HG03095 (cell line): Measurements from ENCODE around the gene NTN3.

Experiments used
- ATAC-seq: cut with Tn5 transposase; IDR thresholded peaks from one replicate; pipeline ENCODE4 v1.9.1; 2021; ENCODE audit warnings: moderate library complexity; ENCODE audit not compliant: unreplicated experiment

NTN3 gene

DNA sequence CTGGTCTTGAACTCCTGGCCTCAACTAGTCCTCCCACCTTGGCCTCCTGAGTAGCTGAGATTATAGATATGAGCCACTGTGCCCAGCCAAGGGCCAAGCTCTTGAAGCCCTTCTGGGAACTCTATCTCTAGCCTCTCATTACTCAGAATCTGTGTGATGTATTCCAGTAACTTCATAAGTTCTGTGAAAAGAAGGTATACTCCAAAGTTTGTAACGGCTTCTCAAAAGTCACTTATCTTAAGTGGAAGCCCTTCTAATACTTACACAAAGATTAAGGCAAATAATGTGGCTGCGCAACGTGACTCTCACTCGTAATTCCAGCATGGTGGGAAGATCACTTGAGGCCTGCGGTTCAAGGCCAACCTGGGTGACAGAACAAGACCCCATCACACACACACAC, 23.5 kb downstream of the NTN3 start:
- ATAC-seq: no peak

DNA sequence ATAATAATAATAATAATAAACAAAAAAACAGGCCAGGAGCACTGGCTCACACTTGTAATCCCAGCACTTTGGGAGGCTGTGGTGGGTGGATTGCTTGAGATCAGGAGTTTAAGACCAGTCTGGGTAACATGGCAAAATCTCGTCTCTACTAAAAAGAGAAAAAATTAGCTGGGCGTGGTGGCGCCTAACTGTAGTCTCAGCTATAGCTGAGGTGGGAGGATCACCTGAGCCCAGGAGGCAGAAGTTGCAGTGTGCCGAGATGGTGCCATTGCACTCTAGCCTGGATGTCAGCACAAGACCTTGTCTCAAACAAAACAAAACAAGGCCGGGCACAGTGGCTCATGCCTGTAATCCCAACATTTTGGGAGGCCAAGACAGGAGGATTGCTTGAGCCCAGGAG, 23.9 kb downstream of the NTN3 start:
- ATAC-seq: no peak

GRCh38 chr16:2496223-2497115, 25.4 kb downstream of the NTN3 start:
- no peak for ATAC-seq

DNA sequence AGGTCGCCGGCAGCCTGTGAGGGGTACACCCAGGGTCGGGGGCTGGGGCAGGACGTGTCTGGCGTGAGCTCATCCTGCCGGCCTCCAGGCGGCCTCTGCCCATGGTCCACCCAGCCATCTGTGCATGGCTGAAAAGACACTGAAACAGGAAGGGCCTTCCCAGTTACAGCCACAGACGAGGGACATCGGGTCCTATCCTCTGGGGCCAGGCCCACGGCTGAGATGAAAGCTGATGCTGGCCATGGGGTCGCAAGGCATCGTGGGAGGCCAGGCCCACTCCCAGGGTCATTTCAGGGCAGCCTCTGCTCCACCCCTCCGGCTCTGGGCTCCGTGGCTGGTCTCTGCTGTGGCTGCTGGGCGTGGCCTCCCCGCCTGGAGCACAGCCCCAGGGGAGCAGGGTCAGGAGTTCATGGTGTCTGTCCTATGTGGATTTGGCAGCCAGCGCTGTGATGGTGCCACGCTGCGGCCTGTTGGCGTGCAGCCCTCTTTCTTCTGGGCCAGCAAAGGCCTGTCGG, 26.1 kb downstream of the NTN3 start:
- ATAC-seq: no peak

- no peak for ATAC-seq
Measured at GRCh38 chr16:2497695-2498484, 26.8 kb downstream of the NTN3 start.

DNA sequence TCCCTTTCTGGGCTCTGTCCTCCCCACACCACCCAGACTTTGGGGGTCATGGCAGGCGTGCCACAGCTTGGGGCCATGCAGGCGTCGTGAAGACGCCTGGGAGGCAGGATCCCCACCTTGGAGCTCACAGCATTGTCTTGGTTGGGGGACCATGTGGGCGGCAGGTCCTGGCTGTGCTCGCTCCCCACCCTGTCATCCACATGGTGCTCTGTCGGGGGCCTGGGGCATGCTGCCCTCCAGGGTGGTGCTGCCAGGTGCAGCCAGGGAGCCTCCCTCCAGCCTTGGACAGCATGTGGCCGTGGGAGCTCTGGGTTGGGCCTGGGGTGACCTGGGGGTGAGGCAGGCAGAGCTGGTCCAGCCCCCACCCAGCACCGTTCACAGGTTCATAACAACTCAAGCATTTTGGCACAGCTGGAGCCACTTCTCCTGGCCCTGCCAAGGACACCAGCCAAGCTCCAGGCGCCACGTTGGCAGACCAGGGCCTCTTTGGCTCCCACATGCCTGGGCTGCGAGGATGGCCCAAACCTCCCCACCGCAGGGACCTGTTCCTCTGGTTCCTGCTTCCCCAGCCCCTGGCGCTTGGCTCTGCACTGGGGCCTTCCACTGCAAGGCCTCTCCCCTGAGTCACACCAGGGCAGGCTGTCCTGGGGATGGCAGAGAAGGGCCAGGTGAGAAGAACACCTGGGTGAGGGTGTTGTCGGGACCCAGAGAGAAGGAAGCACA, 27.6 kb downstream of the NTN3 start:
- no peak for ATAC-seq

GRCh38 chr16:2499454-2499853, 28.4 kb downstream of the NTN3 start:
- no peak for ATAC-seq

- no peak for ATAC-seq
Measured at GRCh38 chr16:2499890-2500429, 28.9 kb downstream of the NTN3 start.

- no peak for ATAC-seq
Measured at GRCh38 chr16:2500430-2500917, 29.4 kb downstream of the NTN3 start.

- no peak for ATAC-seq
Measured at GRCh38 chr16:2500918-2501750, 30.0 kb downstream of the NTN3 start.

DNA sequence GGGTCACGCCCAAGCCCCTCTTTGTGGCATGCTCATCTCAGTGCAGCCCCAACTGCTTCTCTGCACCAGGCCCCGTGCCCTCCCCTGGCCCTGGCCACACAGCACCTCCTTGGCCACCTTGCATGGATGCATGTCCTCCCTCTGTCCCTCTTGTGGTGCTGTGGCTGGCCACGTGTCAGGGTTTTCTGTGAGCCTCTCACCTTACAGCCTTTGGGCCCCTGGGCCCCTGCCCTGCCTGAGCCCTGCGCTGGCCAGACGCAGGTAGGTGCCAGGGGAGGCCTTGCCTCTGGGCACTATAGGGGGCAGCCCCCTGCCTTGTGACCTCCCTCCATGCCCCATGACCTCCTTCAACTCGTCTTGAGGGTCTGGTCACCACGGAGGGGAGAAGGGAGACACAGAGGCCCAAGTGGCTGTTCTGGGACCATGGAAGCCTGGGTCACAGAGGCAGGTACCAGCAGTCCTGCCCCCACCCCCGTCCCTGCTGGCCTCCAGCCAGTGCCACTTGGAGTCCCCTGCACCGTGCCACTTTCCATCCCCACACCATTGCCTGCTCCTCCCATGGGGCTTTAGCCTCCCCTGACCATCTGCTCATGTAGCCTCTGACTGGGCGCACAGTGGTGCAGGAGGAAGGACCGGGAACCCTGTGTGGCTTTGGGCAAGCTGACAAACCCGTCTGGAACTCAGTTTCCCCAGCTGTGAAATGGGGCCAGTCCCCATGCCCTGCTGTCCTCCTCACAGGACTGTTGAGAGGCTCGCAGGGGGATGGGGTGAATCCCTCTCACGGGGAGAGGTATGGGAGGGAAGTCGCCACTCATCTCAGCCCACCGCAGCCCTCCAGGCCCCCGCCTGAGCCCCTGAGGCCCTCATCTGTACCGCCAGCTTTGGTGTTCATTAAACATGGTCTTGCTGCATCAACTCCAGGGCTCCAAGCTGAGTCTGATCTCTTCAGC, 31.1 kb downstream of the NTN3 start:
- ATAC-seq: no peak

DNA sequence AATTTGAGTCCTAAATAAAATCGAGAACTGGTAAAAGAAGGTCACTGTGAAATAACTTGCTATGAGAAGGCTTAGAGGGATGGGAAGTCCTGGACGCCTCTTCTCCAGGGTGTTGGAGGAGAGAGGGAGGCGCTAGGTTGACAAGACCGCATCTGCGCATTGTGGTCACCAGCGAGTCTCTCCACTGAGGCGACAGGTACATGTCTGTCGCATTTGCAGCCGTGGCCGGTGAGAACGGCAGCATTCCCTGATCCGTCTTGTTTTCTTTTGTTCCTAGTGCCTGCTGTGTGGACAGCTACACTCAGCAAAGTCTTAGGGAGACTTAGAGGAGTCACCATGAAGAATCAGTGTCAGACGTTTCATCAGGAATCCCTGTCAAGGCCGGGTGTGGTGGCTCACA, 34.6 kb downstream of the NTN3 start:
- ATAC-seq: no peak

GRCh38 chr16:2507052-2507659, 36.1 kb downstream of the NTN3 start:
- peak; percentile 45 for ATAC-seq

DNA sequence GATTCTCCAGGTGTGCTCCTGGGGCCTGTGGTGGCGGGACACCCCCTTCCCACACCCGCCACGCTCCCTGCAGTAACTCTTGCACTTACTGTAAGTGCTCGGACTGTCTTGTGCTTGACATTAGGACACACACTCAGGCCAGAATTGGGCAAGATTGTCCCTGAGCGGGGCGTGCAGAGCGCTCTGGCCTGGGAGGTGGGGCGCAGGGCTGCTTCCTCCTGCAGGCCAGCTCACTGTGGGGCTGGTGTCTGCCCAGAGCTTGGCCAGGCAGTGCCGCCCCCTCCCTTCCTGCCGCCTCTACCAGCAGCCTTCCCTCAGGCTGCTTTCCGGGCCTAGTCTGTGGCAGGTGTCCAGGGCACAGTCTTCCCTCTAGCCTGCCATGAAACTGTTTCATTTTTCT, 36.6 kb downstream of the NTN3 start:
- ATAC-seq: peak; percentile 19

DNA sequence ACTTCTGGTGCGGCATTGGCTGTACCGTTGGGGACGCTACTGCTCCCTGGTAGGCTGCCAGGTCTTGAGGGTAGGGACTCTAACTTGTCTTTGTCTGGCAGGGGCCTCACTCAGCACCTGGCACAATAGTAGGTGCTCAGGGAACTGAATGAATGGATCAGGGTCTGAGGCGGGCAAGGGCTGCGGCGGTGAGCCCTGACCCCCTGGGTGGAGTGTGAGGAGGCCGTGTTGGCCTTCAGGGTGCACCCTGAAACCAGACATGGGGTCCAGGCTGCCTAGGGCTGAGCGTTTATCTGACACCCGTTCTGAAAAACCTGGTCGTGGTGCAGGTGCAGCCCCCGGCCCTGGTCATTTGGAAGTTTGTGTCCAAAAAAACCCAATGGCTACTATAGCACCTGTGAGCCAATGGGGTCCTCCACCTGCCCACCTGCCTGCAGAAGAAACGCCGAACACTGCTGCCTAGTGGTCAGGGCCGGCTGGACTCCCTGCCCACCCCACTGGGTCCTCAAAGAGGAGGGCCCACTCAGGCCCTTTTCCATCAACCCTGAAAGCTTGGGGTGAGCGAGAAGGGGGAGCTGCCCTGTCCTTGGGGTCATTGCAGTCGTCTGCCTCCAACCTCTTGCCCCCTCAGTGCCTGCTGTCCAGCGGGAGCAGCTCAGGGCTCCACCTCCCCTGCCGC, 37.8 kb downstream of the NTN3 start:
- ATAC-seq: no peak

DNA sequence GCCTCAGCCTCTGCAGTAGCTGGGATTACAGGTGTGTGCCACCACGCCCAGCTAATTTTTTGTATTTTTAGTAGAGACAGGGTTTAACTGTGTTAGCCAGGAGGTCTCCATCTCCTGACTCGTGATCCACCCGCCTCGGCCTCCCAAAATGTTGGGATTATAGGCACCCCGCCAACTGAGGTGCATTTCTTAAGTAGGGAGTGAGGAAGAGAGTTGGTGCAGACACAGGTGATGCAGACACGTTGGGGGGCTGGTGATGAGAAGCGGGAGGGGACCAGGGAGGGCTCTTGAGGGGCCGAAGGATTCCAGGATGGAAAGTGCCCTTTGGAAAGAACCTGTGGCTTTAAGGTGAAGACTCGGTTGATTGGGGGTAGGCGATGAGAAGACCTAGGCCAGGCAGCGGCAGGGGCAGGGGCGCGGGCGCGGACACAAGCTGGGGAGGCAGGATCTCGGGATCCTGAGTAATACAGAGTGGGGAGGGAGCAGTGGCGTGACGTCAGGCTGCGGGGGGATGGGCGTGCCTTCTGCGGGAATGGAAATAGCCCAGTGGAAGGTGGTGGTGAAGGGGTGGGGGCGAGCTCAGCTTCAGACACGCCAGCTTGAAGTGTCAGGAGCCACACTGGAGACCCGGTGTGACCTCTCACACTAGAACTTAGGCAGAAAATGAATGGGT, 40.2 kb downstream of the NTN3 start:
- no peak for ATAC-seq

GRCh38 chr16:2511996-2512734, 41.1 kb downstream of the NTN3 start:
- ATAC-seq: no peak
